Spleen (tissue), 11 donors: Measurements from ENCODE around the gene ZC3H7B. TPM values are rescaled to one million over a fixed set of nuclear protein-coding genes. Genes with fewer than 3 reads are reported as not detected.

ENCODE experiments used
- DNase-seq: peaks from one replicate; pipeline ENCODE4 v3.0.0-alpha.2; 2020
- H3K27ac ChIP-seq, 8 donors: fragments of 200-600 bp; sonication (generic) in 7 of 8; 1 replicate in 4 of 8; 2 replicates in 4 of 8; pipeline versions ENCODE4 v1.5.0 to v1.8.0; 2016 to 2021; ENCODE audit warnings: inconsistent platforms in 4 of 8, mild to moderate bottlenecking in 4 of 8, moderate library complexity in 1 of 8
- H3K27me3 ChIP-seq, 7 donors: fragments of 200-600 bp; sonication (generic) in 6 of 7; replicated peaks in 1 of 7; 1 replicate in 4 of 7; 2 replicates in 3 of 7; pipeline versions ENCODE4 v1.5.0 to v1.8.0; 2016 to 2021; ENCODE audit warnings: inconsistent platforms in 3 of 7, mild to moderate bottlenecking in 1 of 7
- H3K36me3 ChIP-seq, 6 donors: fragments of 200-600 bp; sonication (generic) in 5 of 6; 1 replicate in 4 of 6; 2 replicates in 2 of 6; pipeline versions ENCODE4 v1.5.0 to v1.8.0; 2016 to 2021; ENCODE audit warnings: inconsistent platforms in 2 of 6
- H3K4me1 ChIP-seq, 6 donors: fragments of 200-600 bp; sonication (generic) in 5 of 6; 1 replicate in 3 of 6; 2 replicates in 3 of 6; pipeline versions ENCODE4 v1.5.0 to v1.8.0; 2016 to 2021; ENCODE audit warnings: inconsistent platforms in 3 of 6
- H3K4me3 ChIP-seq, 8 donors: fragments of 200-600 bp; sonication (generic) in 7 of 8; 1 replicate in 4 of 8; 2 replicates in 4 of 8; pipeline versions ENCODE4 v1.5.0 to v1.8.0; 2016 to 2021; ENCODE audit warnings: inconsistent platforms in 4 of 8, mild to moderate bottlenecking in 4 of 8, moderate library complexity in 2 of 8
- H3K9me3 ChIP-seq, 8 donors: fragments of 200-600 bp; sonication (generic) in 7 of 8; 1 replicate in 4 of 8; 2 replicates in 4 of 8; pipeline versions ENCODE4 v1.5.0 to v1.8.0; 2016 to 2021; ENCODE audit warnings: inconsistent platforms in 4 of 8
- CTCF ChIP-seq, 11 experiments: fragments of 200-600 bp in 7 of 11; fragments of 450-650 bp in 4 of 11; sonication (generic) in 4 of 11; IDR thresholded peaks in 8 of 11; conservative IDR thresholded peaks in 3 of 11; 1 replicate in 7 of 11; 2 replicates in 4 of 11; pipeline versions ENCODE4 v1.4.0 to v1.8.0; 2016 to 2021; ENCODE audit warnings: antibody characterized with exemption in 11 of 11, inconsistent platforms in 4 of 11, mild to moderate bottlenecking in 1 of 11
- POLR2A ChIP-seq, 3 donors: fragments of 450-650 bp; IDR thresholded peaks; one replicate each; pipeline ENCODE4 v1.5.1; 2017; ENCODE audit warnings: antibody characterized with exemption in 3 of 3, mild to moderate bottlenecking in 1 of 3
- POLR2AphosphoS5 ChIP-seq, 3 donors: sonication (generic); formaldehyde crosslinking; IDR thresholded peaks; one replicate each; pipeline ENCODE4 v1.5.1; 2017; ENCODE audit warnings: antibody characterized with exemption in 3 of 3
- whole genome bisulfite sequencing, 5 donors: extraction: QIAGEN DNeasy Blood & Tissue Kit in 3 of 5; methylation state at CpG; one replicate each; pipeline versions ENCODE4 v1.1.5 to v1.1.7; 2013 to 2018; 5-methylcytosine and 5-hydroxymethylcytosine counted together
- intact Hi-C: fragments of 100-400 bp; cut with DNase I; formaldehyde crosslinking; loops from one replicate; pipeline ENCODE4 v1.15.0; 2023; ENCODE audit warnings: low total_unique reads
- polyA plus RNA-seq, 3 donors: library from polyadenylated mRNA; stranded (reverse); fragments of 200-250 nt; gene quantifications; one replicate each; pipeline ENCODE4 v1.2.1, GENCODE V29; 2013
- total RNA-seq, 7 donors: library from RNA; depleted of rRNA in 3 of 7; stranded (reverse); fragments of >200 nt in 3 of 7; fragmentation: NEBNext Ultra II Directional in 4 of 7; extraction: Animal tissue kit (Norgen Biotek cat#: 25700) in 4 of 7; gene quantifications; one replicate each; pipeline versions ENCODE4 v1.1.0 to v1.2.1, GENCODE V29; 2016 to 2021
- donor health status: healthy with polysubstance abuse.
- donor health status: DM: no; HTN: no; CAD: no; lungs with moderate emphysema.
- donor health status: DM: no; HTN: no; CAD: no.
- donor health status: Bipolar disorder and iron deficiency.
- donor health status: healthy.
- donor health status: DM: no; HTN: no; CAD: no.
- donor health status: DM: yes; HTN: yes; CAD: no.

Gene ZC3H7B
- total and polyA plus RNA-seq, 10 donors = 10.5 to 59.1 (median 46.9) TPM

- 95 to 97% (median 96%) methylated on average over 6 to 9 of the region's 9 CpGs for WGBS, 5 donors
- H3K27ac ChIP-seq = no peak overlapping the region
- peaks cover 17 to 100% (median 91%) of the 10 kb centered on the region in 6 donors for H3K36me3 ChIP-seq
- peaks cover 0 to 6% (median 0%) of the 10 kb centered on the region in 6 donors for H3K4me1 ChIP-seq
- no peak overlapping the region for H3K4me3 ChIP-seq
- H3K27me3 ChIP-seq = no peaks in the 10 kb centered on the region
- TF ChIP-seq POLR2A (IDR thresholded peaks at IDR 0.05) (no peak), POLR2AphosphoS5 (IDR thresholded peaks at IDR 0.05) (no peak), CTCF (IDR thresholded peaks at IDR 0.05 in 8 of 11, conservative IDR thresholded peaks at IDR 0.05 in 3 of 11) (no peak)
- H3K9me3 ChIP-seq = no peaks in the 10 kb centered on the region
- DNase-seq = no peak
- intact Hi-C loops = no loop called here
Observed at GRCh38 chr22:41343717-41344116, 42.4 kb downstream of the ZC3H7B start.

- H3K27me3 ChIP-seq = no peaks in the 10 kb centered on the region
- WGBS, 5 donors = 88 to 94% (median 90%) methylated on average over 11 of the region's 11 CpGs
- H3K27ac ChIP-seq = no peak overlapping the region
- no peaks in the 10 kb centered on the region for H3K9me3 ChIP-seq
- peaks cover 0 to 6% (median 0%) of the 10 kb centered on the region in 6 donors for H3K4me1 ChIP-seq
- intact Hi-C loops = no loop called here
- peaks cover 17 to 100% (median 91%) of the 10 kb centered on the region in 6 donors for H3K36me3 ChIP-seq
- DNase-seq = no peak
- H3K4me3 ChIP-seq = no peak overlapping the region
- TF ChIP-seq CTCF (IDR thresholded peaks at IDR 0.05 in 8 of 11, conservative IDR thresholded peaks at IDR 0.05 in 3 of 11) (no peak), POLR2A (IDR thresholded peaks at IDR 0.05) (no peak), POLR2AphosphoS5 (IDR thresholded peaks at IDR 0.05) (no peak)
Observed at GRCh38 chr22:41344189-41344788, 43.0 kb downstream of the ZC3H7B start.

- Histone ChIP-seq H3K9me3 (no peaks in the 10 kb centered on the region), H3K4me1 (no peaks in the 10 kb centered on the region), H3K36me3 (peaks cover 14 to 100% (median 94%) of the 10 kb centered on the region in 6 donors), H3K4me3 (no peak overlapping the region), H3K27ac (no peak overlapping the region), H3K27me3 (no peaks in the 10 kb centered on the region)
- intact Hi-C loops = no loop called here
- no peak for DNase-seq
- peak in 1 of 3 donors; percentile 39 for TF ChIP-seq POLR2AphosphoS5 (IDR thresholded peaks at IDR 0.05)
- no peak for TF ChIP-seq POLR2A (IDR thresholded peaks at IDR 0.05)
- 95 to 98% (median 96%) methylated on average over 20 to 24 of the region's 24 CpGs for WGBS, 5 donors
Observed at GRCh38 chr22:41345807-41346335, 44.5 kb downstream of the ZC3H7B start.

- 93 to 97% (median 95%) methylated on average over 18 of the region's 18 CpGs for WGBS, 5 donors
Observed at GRCh38 chr22:41347066-41347859, 45.9 kb downstream of the ZC3H7B start.

More at GRCh38 chr22:41347066-41347859, 45.9 kb downstream of the ZC3H7B start:
- H3K27ac ChIP-seq = no peak overlapping the region
- DNase-seq = no peak
- intact Hi-C loops = no loop called here
- no peak overlapping the region for H3K4me3 ChIP-seq
- no peaks in the 10 kb centered on the region for H3K4me1 ChIP-seq
- peaks cover 14 to 100% (median 98%) of the 10 kb centered on the region in 6 donors for H3K36me3 ChIP-seq
- no peaks in the 10 kb centered on the region for H3K27me3 ChIP-seq
- TF ChIP-seq POLR2A (IDR thresholded peaks at IDR 0.05) (no peak), POLR2AphosphoS5 (IDR thresholded peaks at IDR 0.05) (peak in 1 of 3 donors; percentile 31)
- no peaks in the 10 kb centered on the region for H3K9me3 ChIP-seq
